Common myeloid progenitor, CD34-positive (primary cell): ENCODE measurements around the gene SP140.
"Not testable (repeated sequence)": the region's sequence is repeated elsewhere in the genome, so short reads cannot be mapped to it uniquely, and the experiment has no call there.

Experiments used
- CTCF ChIA-PET: fragments of 350-600 bp; sonication (Branson Sonifier 250); formaldehyde crosslinking; loops from one replicate; lab custom pipeline; 2021; ENCODE audit warnings: antibody characterized with exemption; lab: Charles Lee
- POLR2A ChIA-PET: fragments of 350-600 bp; sonication (Branson Sonifier 250); formaldehyde crosslinking; loops from one replicate; lab custom pipeline; 2021; ENCODE audit warnings: antibody characterized with exemption; lab: Charles Lee
- DNase-seq, 3 donors: peaks; one replicate each; pipeline versions ENCODE4 v3.0.0 to v3.0.0-alpha.2; 2013
- H3K27ac ChIP-seq, 2 experiments: 1 replicate in 1 of 2; 2 replicates in 1 of 2; pipeline ENCODE4 v1.7.0; 2013; ENCODE audit warnings: inconsistent platforms in 2 of 2, low read length in 2 of 2, mild to moderate bottlenecking in 2 of 2, low read depth in 1 of 2, moderate library complexity in 1 of 2; ENCODE audit not compliant: severe bottlenecking in 2 of 2, insufficient read depth in 1 of 2, poor library complexity in 1 of 2
- H3K27me3 ChIP-seq, 5 experiments: replicated peaks in 2 of 5; 1 replicate in 3 of 5; 2 replicates in 2 of 5; pipeline versions ENCODE4 v1.6.1 to v1.7.0; 2013; ENCODE audit warnings: low read length in 4 of 5, mild to moderate bottlenecking in 2 of 5, moderate library complexity in 2 of 5, inconsistent platforms in 1 of 5; ENCODE audit not compliant: insufficient read depth in 5 of 5, control insufficient read depth in 4 of 5
- H3K36me3 ChIP-seq, 4 experiments: 1 replicate in 2 of 4; 2 replicates in 2 of 4; pipeline versions ENCODE4 v1.6.1 to v1.7.0; 2013; ENCODE audit warnings: low read length in 3 of 4, control low read depth in 1 of 4, mild to moderate bottlenecking in 1 of 4; ENCODE audit not compliant: control insufficient read depth in 4 of 4, insufficient read depth in 4 of 4
- H3K4me1 ChIP-seq, 4 experiments: 1 replicate in 3 of 4; 2 replicates in 1 of 4; pipeline versions ENCODE4 v1.6.1 to v1.7.1; 2013; ENCODE audit warnings: low read length in 3 of 4, mild to moderate bottlenecking in 3 of 4, control low read depth in 1 of 4, inconsistent platforms in 1 of 4, moderate library complexity in 1 of 4; ENCODE audit not compliant: control insufficient read depth in 4 of 4, insufficient read depth in 4 of 4; ENCODE audit errors: control extremely low read depth in 1 of 4
- H3K4me3 ChIP-seq, 7 experiments: 1 replicate in 4 of 7; 2 replicates in 3 of 7; pipeline versions ENCODE4 v1.5.1 to v1.7.0; 2013; ENCODE audit warnings: mild to moderate bottlenecking in 7 of 7, low read length in 6 of 7, moderate library complexity in 6 of 7, inconsistent platforms in 2 of 7, low read depth in 2 of 7, control low read depth in 1 of 7; ENCODE audit not compliant: insufficient read depth in 4 of 7, control insufficient read depth in 1 of 7; ENCODE audit errors: extremely low read depth in 1 of 7
- H3K9me3 ChIP-seq, 5 experiments: 1 replicate in 4 of 5; 2 replicates in 1 of 5; pipeline versions ENCODE4 v1.6.1 to v1.7.1; 2013; ENCODE audit warnings: low read length in 4 of 5, mild to moderate bottlenecking in 2 of 5, inconsistent platforms in 1 of 5, low read depth in 1 of 5, moderate library complexity in 1 of 5; ENCODE audit not compliant: control insufficient read depth in 4 of 5, insufficient read depth in 2 of 5; ENCODE audit errors: control extremely low read depth in 1 of 5
- WGBS: methylation state at CpG from one replicate; pipeline ENCODE4 v1.1.5; 2013; ENCODE audit not compliant: insufficient coverage; 5-methylcytosine and 5-hydroxymethylcytosine counted together

SP140 gene

GRCh38 chr2:230305416-230306275, 80.1 kb downstream of the SP140 start:
- ChIA-PET CTCF (no interaction called here), POLR2A (no interaction called here)
- no peak overlapping the region for H3K4me3 ChIP-seq
- no peak for DNase-seq
- no peak overlapping the region for H3K27ac ChIP-seq
- WGBS: 91% methylated on average over 22 of the region's 23 CpGs
- H3K27me3 ChIP-seq: no peaks in the 10 kb centered on the region
- H3K4me1 ChIP-seq: peaks cover 0 to 7% (median 5%) of the 10 kb centered on the region in 4 experiments
- peaks cover 0 to 14% (median 2%) of the 10 kb centered on the region in 5 experiments for H3K9me3 ChIP-seq
- no peaks in the 10 kb centered on the region for H3K36me3 ChIP-seq

- Histone ChIP-seq H3K4me3 (no peak overlapping the region), H3K27me3 (no peaks in the 10 kb centered on the region), H3K27ac (no peak overlapping the region), H3K9me3 (peaks cover 0 to 14% (median 2%) of the 10 kb centered on the region in 5 experiments), H3K4me1 (peaks cover 0 to 7% (median 5%) of the 10 kb centered on the region in 4 experiments), H3K36me3 (no peaks in the 10 kb centered on the region)
- ChIA-PET CTCF (no interaction called here), POLR2A (no interaction called here)
- no peak for DNase-seq
- 50% methylated on average over 2 of the region's 2 CpGs for WGBS
These were observed 80.9 kb downstream of the SP140 start for GRCh38 chr2:230306474-230306873.

DNA sequence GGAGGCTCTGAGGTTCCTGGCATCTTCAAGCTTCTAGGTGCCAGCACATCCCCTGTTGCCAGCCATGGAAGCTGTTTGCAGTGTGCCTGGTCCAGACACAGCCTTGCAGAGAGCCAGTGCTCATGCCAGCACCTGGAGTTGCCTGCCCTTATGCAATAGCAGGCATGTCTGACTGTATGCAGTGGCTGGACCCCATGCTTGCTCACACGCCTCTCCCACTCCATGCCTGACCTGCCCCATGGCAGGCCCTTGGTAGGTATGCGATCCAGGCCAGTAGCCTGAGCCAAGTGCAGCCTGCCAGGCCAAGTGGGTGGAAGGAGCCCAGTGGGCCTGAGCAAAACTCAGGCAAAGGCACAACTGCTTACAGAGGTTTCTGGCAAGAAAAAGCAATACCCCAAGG, 81.9 kb downstream of the SP140 start:
- H3K4me1 ChIP-seq: peaks cover 0 to 7% (median 5%) of the 10 kb centered on the region in 4 experiments
- H3K36me3 ChIP-seq: no peaks in the 10 kb centered on the region
- DNase-seq: no peak
- no peaks in the 10 kb centered on the region for H3K27me3 ChIP-seq
- CTCF ChIA-PET: no interaction called here
- POLR2A ChIA-PET: no interaction called here
- 100% methylated on average over 1 of the region's 2 CpGs for WGBS
- peaks cover 0 to 14% (median 2%) of the 10 kb centered on the region in 5 experiments for H3K9me3 ChIP-seq
- H3K27ac ChIP-seq: no peak overlapping the region
- no peak overlapping the region for H3K4me3 ChIP-seq

DNA sequence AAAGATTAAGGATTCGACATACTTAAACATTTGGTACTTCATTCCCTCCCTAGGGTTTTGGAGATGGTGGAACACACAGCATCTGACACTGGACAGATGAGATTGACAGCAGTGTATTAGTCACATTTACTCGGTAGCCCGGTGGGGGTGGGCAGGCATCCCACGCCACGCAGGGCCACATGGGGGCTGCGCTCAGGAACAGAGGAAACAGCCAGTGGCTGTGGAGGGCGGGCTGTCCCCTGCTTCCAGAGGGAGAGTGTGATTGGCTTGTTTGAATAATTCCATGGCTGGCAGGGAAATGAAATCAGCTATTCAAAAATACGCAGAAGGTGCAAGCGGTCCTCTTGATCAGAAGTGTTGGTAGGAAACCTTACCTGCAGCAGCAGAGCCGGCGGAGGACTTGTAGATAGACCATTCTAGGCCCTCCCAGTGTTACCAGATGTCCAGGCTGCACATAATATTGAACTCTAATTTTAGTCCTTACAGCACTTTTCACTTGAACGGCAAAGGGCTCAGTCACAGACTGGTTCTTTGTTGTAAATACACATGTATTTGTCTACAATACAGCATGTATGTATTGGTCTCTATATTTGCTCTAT, 83.0 kb downstream of the SP140 start:
- Histone ChIP-seq H3K9me3 (peaks cover 0 to 14% (median 2%) of the 10 kb centered on the region in 5 experiments), H3K4me1 (peaks cover 0 to 7% (median 5%) of the 10 kb centered on the region in 4 experiments), H3K27me3 (no peaks in the 10 kb centered on the region), H3K27ac (no peak overlapping the region), H3K4me3 (no peak overlapping the region), H3K36me3 (no peaks in the 10 kb centered on the region)
- no peak for DNase-seq
- ChIA-PET CTCF (interaction anchor here (0.6 to 2.0 kb wide), 3 partner anchors 8 to 349 kb away, joined by 3 to 8 read pairs (median 4); no protein-coding TSS in a partner anchor), POLR2A (no interaction called here)
- 98% methylated on average over 8 of the region's 12 CpGs for WGBS

GRCh38 chr2:230310792-230311191, 85.3 kb downstream of the SP140 start:
- H3K4me1 ChIP-seq, H3K27ac ChIP-seq, DNase-seq, H3K9me3 ChIP-seq, H3K4me3 ChIP-seq, H3K36me3 ChIP-seq, POLR2A ChIA-PET, H3K27me3 ChIP-seq: not testable (repeated sequence)
- no CpG with 5 or more reads among the region's 5 CpGs for WGBS
- CTCF ChIA-PET: interaction anchor here (2.0 kb wide), 1 partner anchor 10 kb away, joined by 8 read pairs; no protein-coding TSS in a partner anchor

DNA sequence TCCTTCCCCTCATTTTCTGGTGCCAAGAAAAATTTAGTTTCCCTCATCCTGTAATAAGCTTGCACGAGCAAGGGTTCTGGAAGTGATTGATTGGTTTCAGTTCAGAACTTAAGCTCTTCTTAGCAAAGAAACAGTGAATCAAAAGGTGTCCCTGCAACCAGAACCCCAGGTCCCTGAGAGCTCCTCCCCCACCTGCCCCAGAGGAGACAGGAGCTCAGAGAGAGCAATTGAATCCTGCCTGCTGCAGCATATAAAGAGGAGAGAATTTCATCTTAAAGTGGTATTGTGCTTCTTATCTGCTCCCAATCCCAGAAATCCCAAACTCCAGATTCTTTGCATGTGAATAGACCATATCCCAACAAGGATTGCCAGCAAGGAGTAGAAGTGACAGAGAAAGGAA, 86.1 kb downstream of the SP140 start:
- H3K36me3 ChIP-seq, H3K4me1 ChIP-seq, CTCF ChIA-PET, POLR2A ChIA-PET, DNase-seq, H3K27me3 ChIP-seq, H3K9me3 ChIP-seq, H3K27ac ChIP-seq, H3K4me3 ChIP-seq: not testable (repeated sequence)
- WGBS: 80% methylated on average over 1 of the region's 1 CpG

- no peak for DNase-seq
- ChIA-PET POLR2A (no interaction called here), CTCF (no interaction called here)
- peaks cover 0 to 7% (median 5%) of the 10 kb centered on the region in 4 experiments for H3K4me1 ChIP-seq
- no peak overlapping the region for H3K27ac ChIP-seq
- H3K4me3 ChIP-seq: no peak overlapping the region
- 100% methylated on average over 2 of the region's 2 CpGs for WGBS
- H3K27me3 ChIP-seq: no peaks in the 10 kb centered on the region
- no peaks in the 10 kb centered on the region for H3K36me3 ChIP-seq
- no peaks in the 10 kb centered on the region for H3K9me3 ChIP-seq
These were observed 87.1 kb downstream of the SP140 start for GRCh38 chr2:230312638-230313037.
